IPS-18c (cell line): ENCODE data around the gene ZFAND3.
"Not testable (repeated sequence)": the region's sequence is repeated elsewhere in the genome, so short reads cannot be mapped to it uniquely, and the experiment has no call there.

ENCODE experiments used
- H3K4me3 ChIP-seq: 2 replicates; pipeline ENCODE4 v1.7.0; 2013; ENCODE audit warnings: low read depth, mild to moderate bottlenecking, low read length, moderate library complexity; ENCODE audit not compliant: insufficient read depth
- H3K9me3 ChIP-seq: one replicate; pipeline ENCODE4 v1.6.1; 2013; ENCODE audit warnings: mild to moderate bottlenecking, low read length, moderate library complexity; ENCODE audit not compliant: control insufficient read depth, insufficient read depth

Gene ZFAND3

GRCh38 chr6:37867756-37868446 is 48.4 kb downstream of the ZFAND3 start:
- Histone ChIP-seq H3K4me3 (no peak overlapping the region), H3K9me3 (no peaks in the 10 kb centered on the region)

GRCh38 chr6:37868447-37868825 is 48.9 kb downstream of the ZFAND3 start:
- H3K4me3 ChIP-seq = no peak overlapping the region
- H3K9me3 ChIP-seq = no peaks in the 10 kb centered on the region

- Histone ChIP-seq H3K4me3 (no peak overlapping the region), H3K9me3 (no peaks in the 10 kb centered on the region)
These were observed 52.3 kb downstream of the ZFAND3 start for GRCh38 chr6:37871616-37872372.

GRCh38 chr6:37872373-37872745 is 52.8 kb downstream of the ZFAND3 start:
- Histone ChIP-seq H3K9me3 (no peaks in the 10 kb centered on the region), H3K4me3 (no peak overlapping the region)

- Histone ChIP-seq H3K9me3 (no peaks in the 10 kb centered on the region), H3K4me3 (no peak overlapping the region)
These were observed 55.2 kb downstream of the ZFAND3 start for GRCh38 chr6:37874726-37875125.

- no peak overlapping the region for H3K4me3 ChIP-seq
- no peaks in the 10 kb centered on the region for H3K9me3 ChIP-seq
These were observed 56.2 kb downstream of the ZFAND3 start for GRCh38 chr6:37875561-37876309.

- H3K4me3 ChIP-seq = no peak overlapping the region
- no peaks in the 10 kb centered on the region for H3K9me3 ChIP-seq
These were observed 57.3 kb downstream of the ZFAND3 start for GRCh38 chr6:37876843-37877242.

- H3K4me3 ChIP-seq = no peak overlapping the region
- H3K9me3 ChIP-seq = no peaks in the 10 kb centered on the region
These were observed 58.0 kb downstream of the ZFAND3 start for GRCh38 chr6:37877373-37878149.

GRCh38 chr6:37878150-37878710 is 58.7 kb downstream of the ZFAND3 start:
- Histone ChIP-seq H3K9me3 (no peaks in the 10 kb centered on the region), H3K4me3 (no peak overlapping the region)

GRCh38 chr6:37880602-37881001 is 61.1 kb downstream of the ZFAND3 start:
- not testable (repeated sequence) for H3K9me3 ChIP-seq, H3K4me3 ChIP-seq

- no peak overlapping the region for H3K4me3 ChIP-seq
- H3K9me3 ChIP-seq = no peaks in the 10 kb centered on the region
These were observed 62.8 kb downstream of the ZFAND3 start for GRCh38 chr6:37882292-37882691.

- Histone ChIP-seq H3K4me3 (no peak overlapping the region), H3K9me3 (no peaks in the 10 kb centered on the region)
These were observed 63.3 kb downstream of the ZFAND3 start for GRCh38 chr6:37882724-37883413.

- H3K9me3 ChIP-seq = no peaks in the 10 kb centered on the region
- H3K4me3 ChIP-seq = no peak overlapping the region
These were observed 65.0 kb downstream of the ZFAND3 start for GRCh38 chr6:37884548-37884947.

GRCh38 chr6:37889051-37889450 is 69.5 kb downstream of the ZFAND3 start:
- Histone ChIP-seq H3K4me3 (no peak overlapping the region), H3K9me3 (no peaks in the 10 kb centered on the region)

- Histone ChIP-seq H3K9me3 (no peaks in the 10 kb centered on the region), H3K4me3 (no peak overlapping the region)
These were observed 70.0 kb downstream of the ZFAND3 start for GRCh38 chr6:37889486-37889885.

GRCh38 chr6:37891072-37891471 is 71.5 kb downstream of the ZFAND3 start:
- H3K9me3 ChIP-seq = no peaks in the 10 kb centered on the region
- no peak overlapping the region for H3K4me3 ChIP-seq

GRCh38 chr6:37893257-37893656 is 73.7 kb downstream of the ZFAND3 start:
- H3K4me3 ChIP-seq = no peak overlapping the region
- no peaks in the 10 kb centered on the region for H3K9me3 ChIP-seq
